GM18526 (cell line): Measurements from ENCODE around the gene DLX2.

Experiments used
- POLR2A ChIP-seq: IDR thresholded peaks from 3 replicates; pipeline ENCODE4 v1.6.1; 2011; ENCODE audit not compliant: insufficient read length; ENCODE audit errors: extremely low read depth

The DLX2 gene

DNA sequence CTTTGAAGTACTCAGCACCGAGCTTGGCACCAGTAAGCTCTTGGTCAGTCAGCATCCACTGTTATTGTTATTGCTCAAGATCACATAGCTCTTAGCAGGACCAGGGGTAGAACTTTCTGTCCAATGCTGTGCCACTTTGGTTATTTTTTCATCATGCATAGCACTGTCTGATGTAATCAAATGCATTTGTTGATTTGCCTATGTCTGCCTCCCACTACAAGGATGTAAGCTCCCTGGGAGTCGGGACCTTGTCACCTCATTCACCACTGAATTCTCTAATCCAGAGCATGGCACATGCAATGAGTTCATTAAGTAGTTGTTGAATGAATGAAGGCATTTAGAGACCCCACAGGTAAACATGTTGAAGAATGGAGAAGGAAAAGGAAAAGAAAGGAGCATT lies 46.4 kb downstream of the DLX2 start:
- TF ChIP-seq POLR2A: no peak

DNA sequence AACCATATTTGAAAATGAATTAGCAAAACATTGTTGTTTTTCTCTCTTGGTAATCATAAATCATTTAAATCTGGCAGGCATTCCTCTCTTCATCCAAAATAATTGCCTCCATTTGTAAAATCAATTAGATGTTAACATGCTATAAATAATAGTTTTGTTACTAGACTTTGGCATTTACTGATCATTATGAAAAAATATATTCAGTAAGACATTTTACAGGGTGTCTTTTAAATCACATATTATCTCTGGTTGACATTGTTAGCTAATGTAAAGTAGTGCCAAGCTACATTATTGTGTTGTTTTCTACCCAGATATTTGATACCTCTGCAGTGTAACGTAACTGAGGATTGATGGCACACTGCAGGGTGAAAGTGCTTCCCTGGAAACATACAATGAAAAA lies 49.2 kb downstream of the DLX2 start:
- TF ChIP-seq POLR2A: no peak

DNA sequence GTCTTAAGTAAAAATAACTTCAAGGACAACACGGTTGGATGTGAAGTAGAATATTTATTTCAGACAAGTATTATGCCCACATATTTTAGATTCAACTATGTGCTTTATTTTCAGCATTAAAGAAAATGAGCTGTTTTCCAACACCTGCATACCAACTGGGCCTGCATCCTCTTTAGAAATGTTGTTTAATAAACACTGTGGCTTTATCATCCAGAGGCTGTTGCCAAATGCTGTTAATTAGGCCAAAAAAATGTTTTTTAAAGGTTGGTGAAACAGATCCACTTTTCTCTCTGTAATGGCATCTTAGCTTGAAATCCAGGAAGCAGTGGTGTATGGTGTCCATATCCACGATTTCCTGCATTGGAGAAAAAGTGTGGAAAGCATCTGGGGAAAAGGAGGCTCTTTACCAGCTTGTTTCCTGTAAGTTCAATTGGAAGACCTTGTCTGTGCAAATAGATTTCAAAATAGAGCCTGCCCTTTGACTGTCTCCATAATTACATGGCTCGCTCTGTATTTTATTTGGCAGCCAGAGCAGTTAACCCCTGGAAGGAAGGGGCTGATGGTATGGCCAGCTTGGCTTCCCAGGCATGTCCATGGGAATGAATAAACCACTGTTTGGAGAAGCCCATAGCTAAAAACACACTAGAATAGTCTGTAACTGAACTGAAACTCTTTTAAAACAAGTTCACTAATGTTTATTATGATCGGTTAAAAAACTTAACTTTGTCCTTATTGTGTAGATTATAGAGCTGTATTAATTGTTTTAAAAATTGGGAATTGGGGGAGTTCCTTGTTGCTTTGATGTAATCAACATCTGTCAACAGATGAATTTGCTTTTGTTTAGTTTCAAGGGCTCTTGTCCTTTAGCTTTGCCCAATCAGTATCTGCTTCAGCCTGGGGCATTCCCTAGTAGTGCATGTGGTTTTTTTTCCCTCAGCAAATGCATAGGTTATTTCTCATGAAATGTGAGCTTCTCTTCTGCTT lies 50.4 kb downstream of the DLX2 start:
- no peak for TF ChIP-seq POLR2A

DNA sequence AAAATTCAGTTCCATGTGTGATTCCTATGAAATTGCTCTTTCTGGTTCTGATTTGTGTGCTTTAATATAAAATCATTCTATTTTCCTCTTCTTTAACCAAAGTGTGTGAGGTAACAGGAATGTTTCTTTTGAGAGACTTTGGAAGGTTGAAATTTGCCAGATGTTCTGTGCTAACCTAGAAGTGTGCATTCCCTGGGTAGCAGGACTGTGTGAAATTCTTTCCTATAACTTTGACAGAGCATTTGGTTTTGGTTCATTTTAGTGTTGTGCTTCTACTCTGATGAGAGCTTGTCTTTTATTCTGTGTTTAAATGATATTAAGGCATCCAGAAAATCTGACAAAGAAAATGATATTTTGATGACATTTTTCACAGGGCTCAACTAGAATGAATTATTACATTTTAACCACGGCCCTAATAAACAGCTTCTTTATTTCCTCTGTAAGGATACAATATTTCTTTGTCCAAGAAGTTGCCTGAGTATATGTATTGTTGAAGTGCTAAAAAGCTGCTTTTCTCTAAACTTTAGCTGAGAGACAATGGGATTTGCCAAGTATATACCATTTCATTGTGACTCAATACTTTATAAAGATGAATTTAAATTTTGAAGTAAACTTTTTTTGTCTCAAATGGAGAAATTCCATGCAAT lies 52.1 kb downstream of the DLX2 start:
- no peak for TF ChIP-seq POLR2A

DNA sequence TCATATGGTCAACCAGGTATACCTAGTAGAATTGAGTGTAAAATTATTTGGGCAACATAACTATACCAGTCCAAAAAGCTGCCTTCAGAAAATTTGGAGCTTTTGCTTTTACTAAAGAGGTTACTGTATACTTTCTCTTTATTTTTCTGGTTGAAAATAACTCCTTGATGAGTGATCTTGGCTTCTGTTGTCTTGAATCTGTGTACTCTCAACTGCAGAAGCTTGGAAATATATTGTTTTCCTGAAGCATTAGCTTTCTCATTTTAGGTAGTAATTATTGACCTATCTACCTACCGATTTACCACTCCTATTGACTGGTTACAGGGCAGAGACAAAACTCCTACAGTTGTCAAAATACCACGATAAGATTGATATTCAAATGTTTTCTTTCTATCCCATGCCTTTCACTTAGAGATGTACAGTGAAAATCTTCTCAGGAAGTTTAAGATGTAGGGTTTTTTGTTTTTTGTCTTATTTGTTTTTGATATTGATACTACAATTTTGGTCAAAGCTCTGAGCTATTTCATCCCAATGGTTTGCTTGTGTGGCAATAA lies 53.1 kb downstream of the DLX2 start:
- no peak for TF ChIP-seq POLR2A
